ENCODE data around the gene DGCR8. TPM values are rescaled to one million over a fixed set of nuclear protein-coding genes. Genes with fewer than 3 reads are reported as not detected.

Gene DGCR8
- total RNA-seq, 2 experiments from 2014 or later: 64.9 to 67.9 TPM

DNA sequence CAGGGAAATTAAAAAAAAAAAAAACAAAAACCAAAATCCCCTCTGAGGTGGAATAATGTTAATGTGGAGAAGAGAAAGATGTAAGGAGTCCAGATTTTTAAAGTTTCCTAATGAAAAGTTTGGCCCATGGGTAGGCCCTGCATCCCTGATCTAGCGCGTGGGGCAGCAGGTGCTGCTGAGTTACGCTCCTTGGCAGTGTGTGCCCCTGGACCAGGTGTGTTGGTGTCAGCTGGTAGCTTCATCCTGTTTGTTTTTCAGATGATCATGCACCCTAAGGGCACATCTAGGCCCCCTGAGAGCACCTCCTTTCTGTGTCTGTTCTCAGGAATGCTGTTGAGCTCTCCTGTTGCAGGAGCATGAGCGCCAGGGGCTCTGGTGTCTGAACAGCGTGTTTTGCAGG lies 6.7 kb downstream of the DGCR8 start:
- ChIA-PET CTCF (interaction anchor here (0.7 to 1.2 kb wide), 2 partner anchors 14 to 65 kb away, joined by 3 read pairs; no protein-coding TSS in a partner anchor), POLR2A (no interaction called here)

DNA sequence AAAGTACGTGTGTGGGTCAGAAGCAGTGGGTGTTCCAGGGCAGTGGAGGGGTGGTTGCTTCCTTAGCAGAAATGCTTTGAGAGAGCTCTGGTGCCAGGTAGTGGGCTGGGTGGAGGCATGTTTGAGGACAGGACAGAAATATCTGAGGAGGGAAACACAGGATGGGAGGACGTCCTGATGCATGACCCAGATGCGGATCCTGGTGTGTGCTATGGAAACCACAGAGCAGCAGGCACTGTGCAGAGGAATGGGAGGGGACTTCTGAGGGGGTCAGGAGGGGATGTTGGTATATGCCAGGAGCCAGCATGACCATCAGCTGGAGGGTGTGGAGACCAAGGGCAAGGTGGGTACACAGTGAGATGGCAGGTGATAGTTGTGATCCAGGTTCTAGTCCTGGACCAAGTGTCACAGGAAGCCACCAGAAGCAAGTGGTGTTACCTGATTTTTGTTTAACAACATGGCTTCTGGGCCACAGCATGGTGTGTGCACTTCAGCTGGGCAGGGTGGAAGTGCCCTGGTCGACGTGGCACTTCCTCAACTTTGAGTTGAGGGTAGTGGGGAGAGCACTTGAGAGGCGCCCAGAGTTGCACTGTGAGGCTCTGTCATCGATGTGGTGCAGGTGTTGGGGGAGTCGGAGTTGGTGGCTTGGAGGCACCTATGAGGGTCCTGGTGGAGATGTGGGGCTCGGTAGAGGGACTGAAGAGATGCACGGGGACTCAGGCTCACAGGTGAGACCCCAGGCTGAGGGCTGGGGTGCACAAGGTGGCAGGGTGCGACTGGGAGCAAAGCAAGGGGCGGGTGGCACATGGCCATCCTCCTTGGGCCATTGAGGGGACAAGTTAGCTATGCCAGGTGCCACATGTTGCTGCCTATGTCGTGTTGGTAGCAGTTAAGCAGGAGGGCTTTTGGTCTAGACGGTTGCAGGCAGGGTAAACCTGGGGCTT lies 7.5 kb downstream of the DGCR8 start:
- CTCF ChIA-PET: no interaction called here
- POLR2A ChIA-PET: no interaction called here

DNA sequence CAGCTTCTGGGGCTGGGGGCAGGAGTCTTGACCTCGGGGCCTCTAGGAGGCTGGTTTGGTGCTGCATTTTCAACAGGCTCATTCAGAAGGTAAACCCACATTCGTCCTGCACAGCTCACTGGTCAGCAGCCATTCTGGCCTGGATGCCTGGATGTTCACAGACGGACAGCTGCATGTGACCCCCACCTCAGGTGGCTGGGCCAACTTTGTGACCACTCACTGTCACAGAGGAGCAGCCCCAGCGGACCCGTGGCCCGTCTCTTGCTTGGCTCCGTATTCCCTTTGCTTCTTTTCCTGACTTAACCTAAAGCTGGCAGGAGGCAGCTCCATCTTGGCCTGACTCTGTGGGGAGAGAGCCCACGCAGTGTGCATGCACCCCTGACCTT lies 8.2 kb downstream of the DGCR8 start:
- ChIA-PET POLR2A (no interaction called here), CTCF (interaction anchor here (1.2 kb wide), 1 partner anchor 23 kb away, joined by 3 read pairs; no protein-coding TSS in a partner anchor)

DNA sequence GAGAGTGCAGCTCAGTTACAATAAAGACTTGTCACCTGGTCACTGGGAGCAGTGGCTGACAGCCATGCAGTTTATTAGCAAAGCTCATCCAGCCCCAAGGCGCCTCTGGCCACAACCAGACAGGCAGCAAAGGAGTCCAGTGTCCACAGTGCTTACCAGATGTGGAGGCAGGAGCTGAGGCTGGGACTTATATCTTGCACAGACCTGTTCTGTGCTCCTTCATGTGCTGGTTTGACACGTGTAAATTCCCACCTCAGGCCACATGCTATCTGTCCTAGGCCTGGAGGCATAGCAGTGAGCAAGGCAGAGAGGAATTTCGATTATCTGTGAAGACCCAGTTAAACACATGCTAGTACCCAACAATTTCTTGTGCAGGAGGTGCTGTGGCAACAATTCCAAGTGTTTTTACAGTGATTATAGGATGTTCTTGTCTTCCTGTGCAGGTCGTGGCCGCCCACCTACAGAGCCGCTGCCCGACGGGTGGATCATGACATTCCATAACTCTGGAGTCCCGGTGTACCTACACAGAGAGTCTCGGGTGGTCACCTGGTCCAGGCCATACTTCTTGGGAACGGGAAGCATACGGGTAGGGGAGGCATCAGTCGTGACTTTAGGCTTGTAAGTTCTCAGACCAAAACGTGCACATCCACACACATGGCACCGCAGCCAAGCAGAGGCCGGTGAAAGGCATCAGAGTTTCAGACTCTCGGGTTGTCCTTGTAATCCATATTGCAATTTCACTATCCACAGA lies 9.4 kb downstream of the DGCR8 start:
- ChIA-PET CTCF (interaction anchor here (1.0 to 1.2 kb wide), 2 partner anchors 22 to 459 kb away, joined by 3 to 6 read pairs; no protein-coding TSS in a partner anchor), POLR2A (no interaction called here)

DNA sequence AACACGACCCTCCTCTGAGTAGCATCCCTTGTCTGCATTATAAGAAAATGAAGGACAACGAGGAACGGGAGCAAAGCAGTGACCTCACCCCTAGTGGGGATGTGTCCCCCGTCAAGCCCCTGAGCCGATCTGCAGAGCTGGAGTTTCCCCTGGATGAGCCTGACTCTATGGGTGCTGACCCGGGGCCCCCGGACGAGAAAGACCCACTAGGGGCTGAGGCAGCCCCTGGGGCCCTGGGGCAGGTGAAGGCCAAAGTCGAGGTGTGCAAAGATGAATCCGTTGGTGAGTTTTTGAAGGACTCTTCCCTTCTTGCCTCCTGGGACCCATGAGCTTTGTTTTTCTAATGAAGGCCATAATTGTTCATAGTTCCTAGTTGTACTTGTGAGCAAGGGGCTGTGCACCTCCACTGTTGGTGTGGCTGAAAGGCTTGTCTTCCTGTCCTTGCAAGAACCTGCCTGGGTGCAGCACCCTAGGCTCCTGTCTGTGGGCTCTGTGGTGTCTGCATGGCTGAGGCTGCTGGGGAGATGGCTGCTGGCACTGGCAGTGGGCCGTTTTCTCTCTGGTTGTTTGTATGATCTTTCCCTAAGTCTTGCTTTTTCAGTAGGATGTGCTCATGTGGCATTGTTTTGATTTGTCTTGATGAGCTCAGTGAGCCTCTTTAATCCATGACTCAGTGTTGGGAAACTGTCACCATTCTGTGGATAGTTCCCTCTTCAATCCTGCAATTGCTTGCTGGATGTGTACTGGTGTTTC lies 10.1 kb downstream of the DGCR8 start:
- ChIA-PET CTCF (interaction anchor here (1.0 kb wide), 1 partner anchor 459 kb away, joined by 6 read pairs; no protein-coding TSS in a partner anchor), POLR2A (interaction anchor here (1.8 kb wide), 1 partner anchor 11 kb away, joined by 7 read pairs; no protein-coding TSS in a partner anchor)

DNA sequence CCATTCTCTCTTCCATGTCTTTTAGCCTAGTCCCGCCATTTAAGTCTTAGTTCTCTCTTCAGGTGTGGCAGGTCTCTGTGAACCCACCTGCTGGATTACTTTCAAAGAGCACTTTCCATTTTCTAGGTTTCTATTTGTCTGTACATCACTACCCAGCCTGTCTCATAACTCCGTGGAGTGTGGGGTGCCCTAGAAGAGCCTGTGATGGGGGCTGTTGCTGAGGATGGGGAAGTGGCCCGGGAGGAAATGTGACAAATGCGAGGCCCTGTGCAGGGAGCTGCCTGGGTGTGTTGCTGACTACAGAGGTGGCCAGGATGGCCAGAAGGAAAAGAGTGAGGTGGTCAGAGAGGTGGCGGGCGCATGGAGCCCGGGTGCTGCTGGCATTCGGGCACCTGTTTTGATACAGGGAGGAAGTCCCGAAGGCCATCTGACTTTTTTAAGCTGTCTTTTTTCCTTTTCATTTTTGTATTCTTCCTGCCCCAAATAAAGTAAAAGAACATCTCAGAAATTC lies 10.7 kb downstream of the DGCR8 start:
- CTCF ChIA-PET: interaction anchor here (1.0 kb wide), 1 partner anchor 458 kb away, joined by 6 read pairs; no protein-coding TSS in a partner anchor
- POLR2A ChIA-PET: interaction anchor here (1.8 kb wide), 1 partner anchor 10 kb away, joined by 7 read pairs; no protein-coding TSS in a partner anchor

DNA sequence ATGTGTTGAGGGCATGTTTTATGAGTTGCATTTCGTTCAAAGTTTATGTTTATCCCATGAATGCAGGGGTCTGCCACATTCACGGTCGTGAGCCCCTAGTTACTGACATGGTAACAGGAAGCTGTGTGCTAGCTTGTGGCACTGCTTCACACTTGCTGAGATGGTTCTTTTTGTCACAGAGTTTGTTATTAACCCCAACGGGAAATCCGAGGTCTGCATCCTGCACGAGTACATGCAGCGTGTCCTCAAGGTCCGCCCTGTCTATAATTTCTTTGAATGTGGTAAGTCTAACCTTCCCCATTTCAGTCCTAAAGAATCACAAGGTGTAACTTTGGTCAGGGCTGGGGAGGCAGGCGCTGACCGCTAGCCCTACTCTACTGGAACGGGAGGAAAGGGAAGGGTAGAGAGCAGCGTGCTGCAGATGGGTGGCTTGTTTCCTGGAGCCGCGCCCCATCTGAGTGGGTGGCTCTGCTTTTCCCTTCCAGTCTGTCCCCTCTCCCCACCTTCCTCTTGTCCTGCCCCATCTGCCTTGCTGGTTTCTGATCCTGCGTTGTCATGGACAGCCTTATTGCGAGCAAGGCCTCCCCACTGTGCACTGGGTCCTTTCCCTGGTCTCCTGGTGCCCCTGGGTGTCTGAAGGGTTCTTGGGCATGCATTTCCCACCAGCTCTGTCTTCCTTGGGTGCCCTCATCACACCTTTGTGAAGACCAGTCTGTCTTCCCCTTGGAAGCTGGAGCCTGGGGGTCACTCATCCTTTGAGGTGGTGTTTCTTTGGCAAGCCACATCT lies 11.8 kb downstream of the DGCR8 start:
- CTCF ChIA-PET: interaction anchor here (1.5 kb wide), 1 partner anchor 121 kb away, joined by 3 read pairs; no protein-coding TSS in a partner anchor
- POLR2A ChIA-PET: interaction anchor here (0.6 to 1.8 kb wide), 2 partner anchors 9 to 133 kb away, joined by 3 to 7 read pairs; no protein-coding TSS in a partner anchor

DNA sequence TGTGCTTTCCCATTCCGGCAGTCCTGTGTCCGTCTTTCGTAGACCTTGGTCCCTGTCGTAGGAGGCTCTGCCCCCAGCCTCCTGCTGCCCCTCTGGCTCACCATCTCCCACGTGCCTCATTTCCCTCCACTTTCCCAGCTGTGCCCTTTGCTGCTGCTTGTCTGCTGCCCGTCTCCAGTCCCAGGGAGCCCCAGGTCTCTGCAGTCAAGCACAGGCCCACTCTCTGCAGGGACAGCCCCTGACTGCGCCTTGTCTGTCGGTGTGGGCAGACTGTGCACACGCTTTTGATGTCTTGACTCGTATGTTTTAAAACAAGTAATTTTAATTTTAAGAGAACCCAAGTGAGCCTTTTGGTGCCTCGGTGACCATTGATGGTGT lies 12.4 kb downstream of the DGCR8 start:
- POLR2A ChIA-PET: interaction anchor here (0.6 kb wide), 1 partner anchor 25 kb away, joined by 3 read pairs; the partner anchor contains the start of gene TRMT2A
- CTCF ChIA-PET: interaction anchor here (1.5 kb wide), 1 partner anchor 121 kb away, joined by 3 read pairs; no protein-coding TSS in a partner anchor

DNA sequence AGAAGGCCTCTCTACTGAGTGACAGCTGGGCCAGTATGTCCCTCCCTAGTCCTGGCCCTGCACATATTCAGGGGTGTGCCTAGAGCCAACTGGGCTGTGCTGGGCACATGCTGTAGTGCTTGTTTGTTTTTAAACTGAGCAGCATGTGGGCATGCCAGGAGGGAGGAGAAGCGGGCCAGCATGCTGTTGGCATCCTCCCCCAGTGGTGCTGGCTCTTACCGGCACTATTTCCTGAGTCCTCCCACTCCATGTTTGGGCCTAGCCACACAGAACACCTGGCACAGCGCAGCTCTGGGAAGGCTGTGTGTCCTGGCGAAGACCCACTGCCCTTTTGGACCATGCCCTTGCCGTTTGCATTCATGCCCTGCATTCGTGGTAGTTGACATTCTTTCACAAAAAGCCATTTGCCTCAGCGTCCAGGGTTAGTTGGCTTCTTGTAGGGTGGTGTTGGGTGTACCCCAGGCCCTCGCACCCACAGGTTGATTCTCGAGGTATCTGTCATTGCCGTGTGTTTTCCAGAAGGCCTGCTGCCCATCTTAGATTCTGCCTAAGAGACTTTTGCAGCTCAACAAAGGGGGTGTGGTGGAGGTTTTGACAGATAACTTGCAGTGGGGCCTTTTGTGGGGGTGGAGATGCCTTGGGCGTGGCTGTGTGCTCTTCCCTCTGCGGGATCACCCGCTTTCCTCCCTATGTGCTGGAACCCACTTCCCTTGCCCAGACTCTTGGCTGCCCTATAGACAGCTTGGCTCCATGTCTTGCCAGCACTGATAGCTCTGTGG lies 13.6 kb downstream of the DGCR8 start:
- POLR2A ChIA-PET: no interaction called here
- CTCF ChIA-PET: no interaction called here

DNA sequence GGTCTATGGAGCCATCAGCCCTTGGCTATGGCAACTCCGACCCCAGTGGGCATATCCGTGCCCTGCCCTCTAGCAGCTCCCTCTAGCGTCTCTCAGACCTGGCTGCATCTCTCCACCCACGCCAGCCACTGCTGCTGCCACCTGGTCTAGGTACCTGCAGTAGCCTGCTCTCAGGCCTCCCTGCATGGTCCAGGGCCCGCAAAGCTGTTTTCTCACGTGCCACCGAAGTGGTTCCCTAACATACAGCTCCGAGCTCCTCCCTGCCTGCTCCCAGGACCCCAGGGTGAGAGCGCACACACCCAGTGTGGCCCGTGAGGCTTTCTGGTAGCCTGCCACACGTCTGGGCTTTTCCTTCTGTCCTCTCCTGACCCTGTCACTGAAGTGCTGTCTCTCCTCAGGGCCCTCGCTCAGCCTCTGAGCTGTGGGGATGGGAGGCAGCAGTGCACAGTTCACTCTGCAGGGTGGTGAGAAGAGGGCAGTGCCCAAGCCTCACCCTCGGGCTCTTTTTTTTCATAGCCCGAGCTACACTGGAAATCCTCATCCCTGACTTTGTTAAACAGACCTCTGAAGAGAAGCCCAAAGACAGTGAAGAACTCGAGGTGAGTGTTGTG lies 14.3 kb downstream of the DGCR8 start:
- CTCF ChIA-PET: interaction anchor here (1.1 to 1.6 kb wide), 2 partner anchors 9 to 35 kb away, joined by 3 read pairs; no protein-coding TSS in a partner anchor
- POLR2A ChIA-PET: no interaction called here

DNA sequence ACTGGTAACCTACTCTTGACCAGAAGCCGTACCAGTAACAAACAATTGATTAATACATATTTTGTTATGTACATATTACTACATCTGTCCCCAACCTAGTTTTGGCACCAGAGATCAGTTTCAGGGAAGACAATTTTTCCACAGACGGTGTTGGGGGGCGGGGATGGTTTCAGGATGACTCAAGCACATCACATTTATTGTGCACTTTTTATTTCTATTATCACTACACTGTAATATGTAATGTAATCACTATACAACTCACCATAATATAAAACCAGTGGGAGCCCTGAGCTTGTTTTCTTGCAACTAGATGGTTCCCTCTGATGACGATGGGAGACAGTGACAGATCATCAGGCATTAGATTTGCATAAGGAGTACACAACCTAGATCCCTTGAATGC lies 15.5 kb downstream of the DGCR8 start:
- ChIA-PET CTCF (interaction anchor here (0.6 to 2.1 kb wide), 3 partner anchors 10 to 751 kb away, joined by 3 to 8 read pairs (median 6); no protein-coding TSS in a partner anchor), POLR2A (no interaction called here)

DNA sequence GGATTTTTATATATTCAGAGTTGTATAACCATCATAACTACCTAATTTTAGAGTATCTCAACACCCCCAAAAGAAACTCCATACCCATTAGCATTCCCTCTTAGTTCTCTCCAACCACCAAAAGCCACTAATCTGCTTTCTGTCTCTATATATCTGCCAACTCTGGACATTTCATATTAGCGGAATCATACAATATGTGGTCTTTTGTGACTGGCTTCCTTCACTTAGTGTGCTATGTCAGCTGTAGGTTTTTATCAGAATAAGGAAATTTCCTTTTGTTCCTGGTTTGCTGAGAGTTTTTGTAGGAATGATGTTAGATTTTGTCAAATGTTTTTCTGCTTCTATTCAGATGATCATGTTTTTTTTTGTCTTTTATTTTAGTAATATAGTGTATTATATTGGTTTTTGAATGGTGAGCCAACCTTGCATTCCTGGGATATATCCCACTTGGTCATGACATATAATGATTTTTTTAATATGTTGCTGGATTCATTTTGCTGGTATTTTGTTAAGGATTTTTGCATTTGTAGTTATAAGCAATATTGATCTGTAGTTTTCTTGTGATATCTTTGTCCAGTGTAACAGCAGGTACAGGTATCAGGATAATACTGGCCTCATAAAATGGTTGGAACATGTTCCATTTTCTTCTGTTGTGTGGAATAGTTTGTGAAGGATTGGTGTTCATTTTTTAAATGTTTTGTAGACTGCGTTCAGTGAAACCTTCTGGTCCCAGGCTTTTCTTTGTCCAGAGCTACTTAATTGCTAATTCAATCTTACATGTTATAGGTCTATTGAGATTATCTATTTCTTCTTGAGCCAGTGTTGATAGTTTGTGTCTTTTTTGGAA lies 16.8 kb downstream of the DGCR8 start:
- CTCF ChIA-PET: interaction anchor here (2.1 kb wide), 1 partner anchor 14 kb away, joined by 8 read pairs; no protein-coding TSS in a partner anchor
- POLR2A ChIA-PET: no interaction called here

DNA sequence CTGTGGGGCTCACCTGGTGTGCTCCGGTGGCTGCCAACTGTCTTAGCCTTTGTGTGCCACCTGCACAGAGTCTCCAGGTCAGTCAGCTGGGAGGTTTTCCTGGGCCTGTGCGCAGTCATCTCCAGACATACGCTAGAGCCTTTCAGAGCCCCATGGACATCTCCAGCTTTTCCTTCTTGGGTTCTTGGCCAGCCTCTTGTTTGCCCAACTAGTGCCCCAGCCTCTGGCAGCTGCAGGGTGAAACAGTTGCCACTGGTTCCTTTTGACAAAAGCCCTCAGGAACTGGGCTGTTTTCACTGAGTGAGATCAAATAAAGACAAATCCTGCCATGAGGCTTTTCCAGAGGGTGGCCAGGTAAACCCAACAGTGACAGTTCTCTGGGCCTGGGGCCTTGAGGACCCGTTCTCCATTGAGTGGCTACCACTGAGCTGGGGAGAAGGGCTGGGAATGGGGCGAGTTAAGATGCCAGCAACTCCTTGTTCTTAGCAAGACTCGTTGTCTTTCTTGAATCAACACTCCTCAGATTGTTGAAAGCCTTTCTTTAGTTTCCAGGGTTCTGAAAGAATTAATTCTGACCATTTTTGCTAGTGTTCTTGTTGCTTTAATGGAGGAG lies 19.2 kb downstream of the DGCR8 start:
- POLR2A ChIA-PET: interaction anchor here (0.5 kb wide), 1 partner anchor 80 kb away, joined by 3 read pairs; no protein-coding TSS in a partner anchor
- CTCF ChIA-PET: no interaction called here

DNA sequence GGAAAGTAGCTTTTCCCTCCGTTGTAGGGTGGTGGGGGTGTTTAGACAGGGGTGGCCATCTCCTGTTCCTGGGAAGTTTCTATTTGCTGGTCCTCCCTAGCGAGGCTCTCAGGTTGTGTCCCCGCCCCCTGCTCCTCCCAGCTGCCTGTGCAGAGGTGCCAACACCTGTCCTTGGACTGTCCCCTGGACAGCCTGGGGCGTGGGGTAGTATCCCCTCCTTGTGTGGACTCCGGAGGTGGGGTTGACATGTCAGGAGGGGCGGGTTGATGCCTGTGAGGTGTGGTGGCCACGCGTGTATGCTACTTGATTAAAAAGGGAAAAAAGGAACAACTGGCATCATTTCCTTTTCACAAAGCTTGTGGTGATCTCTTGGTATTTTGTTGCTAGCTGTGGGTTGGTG lies 21.6 kb downstream of the DGCR8 start:
- ChIA-PET POLR2A (interaction anchor here (1.8 kb wide), 1 partner anchor 15 kb away, joined by 16 read pairs; the partner anchor contains the start of genes RANBP1 and TRMT2A), CTCF (interaction anchor here (0.7 to 2.8 kb wide), 4 partner anchors 10 to 1545 kb away, joined by 3 to 14 read pairs (median 8); partner anchors contain the start of genes RANBP1 and TRMT2A)

DNA sequence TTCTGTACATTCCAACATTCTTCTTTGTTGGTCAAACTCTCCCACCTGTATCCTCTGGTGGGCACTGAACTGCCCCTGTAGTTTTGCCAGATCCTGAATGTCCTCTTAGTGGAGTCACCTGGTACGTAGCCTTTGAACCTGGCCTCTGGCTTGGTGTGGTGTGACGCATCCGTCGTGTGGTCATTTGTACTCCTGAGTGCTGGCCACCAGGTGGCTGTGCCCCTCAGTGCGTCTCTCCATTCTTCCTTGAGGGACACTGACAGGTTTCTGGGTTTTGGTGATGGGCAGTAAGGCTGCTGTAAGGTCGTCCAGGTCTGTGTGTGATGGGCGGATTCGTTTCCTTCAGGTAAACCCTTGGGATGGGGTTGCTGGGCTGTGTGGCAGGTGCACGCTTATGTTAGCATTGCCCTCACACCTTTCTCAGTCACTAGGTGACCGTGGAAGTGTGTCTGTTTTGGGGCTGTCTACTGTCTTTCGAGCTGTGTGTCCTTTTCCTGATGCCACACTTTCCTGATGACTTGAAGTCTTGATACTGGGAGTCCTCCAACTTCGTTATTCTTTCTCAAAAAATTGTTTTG lies 22.3 kb downstream of the DGCR8 start:
- CTCF ChIA-PET: interaction anchor here (0.8 to 2.8 kb wide), 4 partner anchors 9 to 132 kb away, joined by 3 to 14 read pairs (median 8); partner anchors contain the start of genes RANBP1 and TRMT2A
- POLR2A ChIA-PET: interaction anchor here (0.7 kb wide), 1 partner anchor 205 kb away, joined by 5 read pairs; no protein-coding TSS in a partner anchor
